Fibroblast of lung (primary cell): Measurements from ENCODE around the gene ZNF880. TPM values are rescaled to one million over a fixed set of nuclear protein-coding genes. Genes with fewer than 3 reads are reported as not detected.

Source experiments
- DNase-seq, 2 donors: peaks; one replicate each; pipeline versions ENCODE4 v3.0.0 to v3.0.0-alpha.2; 2010; ENCODE audit warnings: low read depth in 2 of 2
- H2AFZ ChIP-seq: 2 replicates; pipeline ENCODE4 v1.5.1; 2012; ENCODE audit warnings: low read length, control low read depth, inconsistent platforms
- H3K27ac ChIP-seq: 2 replicates; pipeline ENCODE4 v1.5.1; 2011; ENCODE audit warnings: low read length, control low read depth; ENCODE audit not compliant: insufficient read depth
- H3K27me3 ChIP-seq: 2 replicates; pipeline ENCODE4 v1.5.1; 2011; ENCODE audit warnings: mild to moderate bottlenecking, low read length; ENCODE audit not compliant: control insufficient read depth, insufficient read depth
- H3K36me3 ChIP-seq: 2 replicates; pipeline ENCODE4 v1.5.1; 2011; ENCODE audit warnings: low read length; ENCODE audit not compliant: control insufficient read depth, insufficient read depth
- H3K4me1 ChIP-seq: 2 replicates; pipeline ENCODE4 v1.5.1; 2011; ENCODE audit warnings: low read length; ENCODE audit not compliant: control insufficient read depth, insufficient read depth; ENCODE audit errors: extremely low read depth
- H3K4me2 ChIP-seq: 2 replicates; pipeline ENCODE4 v1.5.1; 2011; ENCODE audit warnings: low read length, control low read depth; ENCODE audit not compliant: insufficient read depth; ENCODE audit errors: extremely low read depth
- H3K4me3 ChIP-seq, 4 experiments: fragments of 200-600 bp in 1 of 4; sonication (generic) in 1 of 4; replicated peaks in 1 of 4; 2 replicates each; pipeline ENCODE4 v1.5.1; 2011 to 2016; ENCODE audit warnings: low read length in 4 of 4, low read depth in 3 of 4, mild to moderate bottlenecking in 3 of 4, control low read depth in 2 of 4, inconsistent platforms in 1 of 4, mixed read lengths in 1 of 4; ENCODE audit not compliant: insufficient read depth in 1 of 4; ENCODE audit errors: control extremely low read depth in 1 of 4
- H3K79me2 ChIP-seq: 2 replicates; pipeline ENCODE4 v1.5.1; 2012; ENCODE audit warnings: mild to moderate bottlenecking, low read length, inconsistent platforms; ENCODE audit not compliant: control insufficient read depth, insufficient read depth
- H3K9ac ChIP-seq: 2 replicates; pipeline ENCODE4 v1.5.1; 2011; ENCODE audit warnings: mild to moderate bottlenecking, low read length, control low read depth; ENCODE audit not compliant: insufficient read depth
- H3K9me3 ChIP-seq: 2 replicates; pipeline ENCODE4 v1.5.1; 2012; ENCODE audit warnings: low read depth, low read length; ENCODE audit not compliant: control insufficient read depth, insufficient read depth
- H4K20me1 ChIP-seq: 2 replicates; pipeline ENCODE4 v1.5.1; 2011; ENCODE audit warnings: low read length; ENCODE audit not compliant: control insufficient read depth, insufficient read depth; ENCODE audit errors: extremely low read depth
- CTCF ChIP-seq, 2 donors: IDR thresholded peaks in 1 of 2; conservative IDR thresholded peaks in 1 of 2; 1 replicate in 1 of 2; 2 replicates in 1 of 2; pipeline ENCODE4 v1.5.1; 2011 to 2012; ENCODE audit warnings: low read length in 2 of 2, control low read depth in 1 of 2, inconsistent platforms in 1 of 2, low read depth in 1 of 2, mild to moderate bottlenecking in 1 of 2
- EZH2 ChIP-seq: IDR thresholded peaks from 2 replicates; pipeline ENCODE4 v1.5.1; 2012; ENCODE audit warnings: low read length, control low read depth, mild to moderate bottlenecking; ENCODE audit errors: missing control alignments
- polyA plus RNA-seq, 2 donors: library from polyadenylated mRNA; depleted of rRNA in 1 of 2; stranded (reverse) in 1 of 2; unstranded in 1 of 2; fragments of >200 nt; gene quantifications; 2 replicates each; pipeline ENCODE4 v1.2.1, GENCODE V29; 2011 to 2012; ENCODE audit warnings: missing spikeins in 1 of 2
- total RNA-seq: library from RNA; depleted of rRNA; stranded (reverse); fragments of >200 nt; gene quantifications from 2 replicates; pipeline ENCODE4 v1.2.1, GENCODE V29; 2014

ZNF880 gene
- total and polyA plus RNA-seq, 2 donors (not counting 1 experiment from before 2014, with no cell fraction given), result 21.8 to 24.8 TPM

GRCh38 chr19:52397310-52398080 is 27.8 kb downstream of the ZNF880 start, which contains the start of gene ZNF528:
Gene ZNF528 (plus strand): TSS chr19:52397849. CDS start chr19:52402014, 4,165 bp downstream.
- peak; percentile 92 to 95 for DNase-seq
- no peaks in the 10 kb centered on the region for H3K9me3 ChIP-seq
- H3K79me2 ChIP-seq, result no peaks in the 10 kb centered on the region
- TF ChIP-seq EZH2 (no peak), CTCF (conservative IDR thresholded peaks at IDR 0.05 in 1 of 2, IDR thresholded peaks at IDR 0.05 in 1 of 2; ENCODE audit: low read depth in 1 of 2, low read length in 2 of 2) (no peak)
- H3K9ac ChIP-seq, result peak within 1 kb of the TSS; percentile 59
- peak within 1 kb of the TSS; percentile 80 for H3K4me2 ChIP-seq
- no peaks in the 10 kb centered on the region for H4K20me1 ChIP-seq
- H3K4me3 ChIP-seq, result peak within 1 kb of the TSS; percentile 23 to 95 (median 66)
- peak within 1 kb of the TSS; percentile 39 for H2AFZ ChIP-seq
- H3K36me3 ChIP-seq, result peaks cover 2% of the 10 kb centered on the region
- no peaks in the 10 kb centered on the region for H3K27me3 ChIP-seq
- no peaks in the 10 kb centered on the region for H3K4me1 ChIP-seq
- H3K27ac ChIP-seq, result peak within 1 kb of the TSS; percentile 70

DNA sequence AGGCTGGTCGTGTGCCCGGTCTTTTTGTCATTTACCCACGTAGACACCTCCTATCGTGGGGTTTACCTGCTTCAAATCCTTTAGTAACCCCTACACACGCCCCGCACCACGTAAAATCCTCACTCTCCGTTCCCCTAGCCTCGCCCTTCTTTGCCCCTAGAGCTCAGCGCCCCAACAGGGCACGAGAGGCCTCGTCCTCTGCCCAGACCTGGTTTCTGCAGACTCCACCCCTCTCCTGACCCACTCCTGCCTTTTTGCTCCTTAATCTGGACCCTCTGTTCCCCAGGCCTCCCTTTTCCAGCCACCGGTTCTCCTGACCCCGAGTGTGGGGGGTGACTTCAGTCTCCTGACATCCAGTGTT is 28.3 kb downstream of the ZNF880 start:
- Histone ChIP-seq H3K4me2 (peak overlapping the region; percentile 80), H3K79me2 (no peaks in the 10 kb centered on the region), H3K4me1 (no peaks in the 10 kb centered on the region), H3K27me3 (no peaks in the 10 kb centered on the region), H3K9me3 (no peaks in the 10 kb centered on the region), H3K27ac (peak overlapping the region; percentile 70), H4K20me1 (no peaks in the 10 kb centered on the region), H3K4me3 (peak overlapping the region; percentile 23 to 95 (median 66)), H3K9ac (peak overlapping the region; percentile 59), H2AFZ (peak overlapping the region; percentile 2), H3K36me3 (peaks cover 2% of the 10 kb centered on the region)
- TF ChIP-seq EZH2, result no peak
- TF ChIP-seq CTCF (conservative IDR thresholded peaks at IDR 0.05 in 1 of 2, IDR thresholded peaks at IDR 0.05 in 1 of 2; ENCODE audit: low read depth in 1 of 2, low read length in 2 of 2), result peak in 1 of 2 donors; percentile 7
- peak in 1 of 2 donors; percentile 11 for DNase-seq

DNA sequence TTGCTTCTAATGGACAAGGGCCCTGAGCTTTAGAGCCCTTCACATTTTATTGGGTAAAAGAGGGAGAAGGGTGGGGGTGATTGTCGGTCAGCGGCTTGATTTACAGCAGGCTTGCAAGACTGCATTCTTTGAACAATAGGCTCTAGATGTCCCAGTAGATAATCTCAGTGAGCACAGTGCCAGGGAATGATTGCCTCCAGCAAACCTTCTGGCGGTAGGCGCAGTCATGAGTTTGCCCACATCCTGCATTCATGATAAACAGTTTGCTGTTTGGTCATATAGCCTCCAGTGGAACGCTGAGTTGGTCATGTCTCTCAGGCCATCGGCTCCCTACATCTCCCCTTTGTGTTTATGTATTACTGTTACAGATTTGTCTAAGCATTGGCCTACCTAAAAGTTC is 40.6 kb downstream of the ZNF880 start:
- H3K9me3 ChIP-seq, result no peaks in the 10 kb centered on the region
- no peak overlapping the region for H3K4me2 ChIP-seq
- H4K20me1 ChIP-seq, result no peaks in the 10 kb centered on the region
- no peaks in the 10 kb centered on the region for H3K79me2 ChIP-seq
- H3K4me3 ChIP-seq, result no peak overlapping the region
- H3K9ac ChIP-seq, result no peak overlapping the region
- no peak for DNase-seq
- no peaks in the 10 kb centered on the region for H3K4me1 ChIP-seq
- no peaks in the 10 kb centered on the region for H3K27me3 ChIP-seq
- H3K36me3 ChIP-seq, result peaks cover 6% of the 10 kb centered on the region
- H3K27ac ChIP-seq, result no peak overlapping the region
- TF ChIP-seq EZH2, result no peak
- TF ChIP-seq CTCF (conservative IDR thresholded peaks at IDR 0.05 in 1 of 2, IDR thresholded peaks at IDR 0.05 in 1 of 2; ENCODE audit: low read depth in 1 of 2, low read length in 2 of 2), result no peak
- no peak overlapping the region for H2AFZ ChIP-seq
